Endothelial cell of umbilical vein (primary cell): ENCODE measurements around the gene ZIC2. TPM values are rescaled to one million over a fixed set of nuclear protein-coding genes. Genes with fewer than 3 reads are reported as not detected.

Experiments used
- BruUV-seq: library from RNA; stranded (reverse); fragments of 400-500 nt; replicated peaks from 2 replicates; lab custom pipeline; 2021; lab: Mats Ljungman, UMichigan
- CTCF ChIA-PET: fragments of 300-600, 350-600 bp; sonication (Branson Sonifier 250); formaldehyde crosslinking; loops from one replicate; lab custom pipeline; 2021; ENCODE audit warnings: antibody characterized with exemption, inconsistent platforms; lab: Charles Lee
- POLR2A ChIA-PET: fragments of 300-600, 350-600 bp; sonication (Branson Sonifier 250); formaldehyde crosslinking; loops from one replicate; lab custom pipeline; 2021; ENCODE audit warnings: antibody characterized with exemption, inconsistent platforms; lab: Charles Lee
- DNase-seq: peaks from one replicate; pipeline ENCODE4 v3.0.0-alpha.2; 2011; ENCODE audit warnings: low read depth, low spot score
- FAIRE-seq: peaks from 2 replicates; lab custom pipeline; 2011; peaks lifted over from hg19 to GRCh38; lab: Jason Lieb, UNC
- H2AFZ ChIP-seq: 2 replicates; pipeline ENCODE4 v1.6.0; 2012; ENCODE audit warnings: low read depth, low read length, control low read depth, inconsistent platforms
- H3K27ac ChIP-seq: 2 replicates; pipeline ENCODE4 v1.5.1; 2011; ENCODE audit warnings: low read depth, mild to moderate bottlenecking, control low read depth, low read length, moderate library complexity; ENCODE audit not compliant: insufficient read depth
- H3K27me3 ChIP-seq, 2 experiments: 2 replicates each; pipeline versions ENCODE4 v1.6.0 to v1.6.1; 2011; ENCODE audit warnings: low read length in 2 of 2, mixed read lengths in 1 of 2; ENCODE audit not compliant: control insufficient read depth in 2 of 2, insufficient read depth in 2 of 2
- H3K36me3 ChIP-seq, 2 experiments: 2 replicates in 1 of 2; 3 replicates in 1 of 2; pipeline ENCODE4 v1.5.1; 2011; ENCODE audit warnings: low read length in 2 of 2, mild to moderate bottlenecking in 1 of 2, moderate library complexity in 1 of 2; ENCODE audit not compliant: control insufficient read depth in 2 of 2, insufficient read depth in 2 of 2; ENCODE audit errors: extremely low read depth in 1 of 2
- H3K4me1 ChIP-seq: 3 replicates; pipeline ENCODE4 v1.5.1; 2011; ENCODE audit warnings: mild to moderate bottlenecking, low read length; ENCODE audit not compliant: control insufficient read depth, insufficient read depth; ENCODE audit errors: extremely low read depth
- H3K4me2 ChIP-seq: 2 replicates; pipeline ENCODE4 v1.6.1; 2011; ENCODE audit warnings: low read length, control low read depth, mixed read lengths; ENCODE audit not compliant: insufficient read depth
- H3K4me3 ChIP-seq, 3 experiments: fragments of 200-600 bp in 1 of 3; sonication (generic), shearing (Covaris generic) in 1 of 3; replicated peaks in 1 of 3; 2 replicates each; pipeline ENCODE4 v1.5.1; 2011 to 2016; ENCODE audit warnings: control low read depth in 3 of 3, low read length in 3 of 3, mild to moderate bottlenecking in 2 of 3, inconsistent platforms in 1 of 3, low read depth in 1 of 3, moderate library complexity in 1 of 3; ENCODE audit not compliant: insufficient read depth in 1 of 3
- H3K79me2 ChIP-seq: 2 replicates; pipeline ENCODE4 v1.6.0; 2012; ENCODE audit warnings: low read length, inconsistent platforms; ENCODE audit not compliant: control insufficient read depth, insufficient read depth
- H3K9ac ChIP-seq: replicated peaks from 2 replicates; pipeline ENCODE3; 2011; ENCODE audit warnings: low read length, control low read depth; ENCODE audit not compliant: insufficient read depth; ENCODE audit errors: extremely low read depth
- H3K9me1 ChIP-seq: replicated peaks from 3 replicates; pipeline ENCODE4 v1.6.0; 2011; ENCODE audit warnings: mild to moderate bottlenecking, low read length; ENCODE audit not compliant: control insufficient read depth, insufficient read depth; ENCODE audit errors: extremely low read depth
- H3K9me3 ChIP-seq: replicated peaks from 2 replicates; pipeline ENCODE4 v1.5.1; 2012; ENCODE audit warnings: low read length, inconsistent platforms; ENCODE audit not compliant: control insufficient read depth, insufficient read depth
- H4K20me1 ChIP-seq: replicated peaks from 2 replicates; pipeline ENCODE3; 2011; ENCODE audit warnings: mild to moderate bottlenecking, low read length; ENCODE audit not compliant: control insufficient read depth, insufficient read depth; ENCODE audit errors: extremely low read depth
- EZH2 ChIP-seq: IDR thresholded peaks from 2 replicates; pipeline ENCODE4 v1.6.1; 2012; ENCODE audit warnings: borderline replicate concordance, low read depth, mild to moderate bottlenecking, moderate library complexity, low read length, inconsistent platforms; ENCODE audit not compliant: severe bottlenecking
- FOS ChIP-seq: IDR thresholded peaks from 2 replicates; pipeline ENCODE4 v1.6.1; 2011; ENCODE audit warnings: mild to moderate bottlenecking, low read length, moderate library complexity, borderline replicate concordance; ENCODE audit not compliant: insufficient read depth
- GATA2 ChIP-seq: IDR thresholded peaks from 2 replicates; pipeline ENCODE4 v1.7.0; 2011; ENCODE audit warnings: low read depth, mild to moderate bottlenecking, moderate library complexity, mixed read lengths, low read length; ENCODE audit not compliant: insufficient read length, insufficient read depth
- POLR2A ChIP-seq: IDR thresholded peaks from 2 replicates; pipeline ENCODE4 v1.6.1; 2012; ENCODE audit warnings: low read depth, mild to moderate bottlenecking, control low read depth, low read length
- POLR2AphosphoS5 ChIP-seq: IDR thresholded peaks from 2 replicates; pipeline ENCODE4 v1.6.1; 2012; ENCODE audit warnings: low read depth, mild to moderate bottlenecking, control low read depth, low read length, moderate library complexity; ENCODE audit not compliant: insufficient read depth
- dilution Hi-C: fragments of 300-500 bp; cut with MboI; formaldehyde crosslinking; loops from one replicate; pipeline ENCODE4 v1.15.0; 2019; ENCODE audit warnings: low sequenced_read_pairs; ENCODE audit not compliant: extremely low pct_ligation_motif_present
- intact Hi-C: fragments of 100-400 bp; cut with micrococcal nuclease; formaldehyde crosslinking; loops from one replicate; pipeline ENCODE4 v1.10.0; 2022
- polyA plus RNA-seq, 4 experiments: library from polyadenylated mRNA; depleted of rRNA in 3 of 4; stranded (reverse) in 3 of 4; unstranded in 1 of 4; fragments of >200 nt; gene quantifications; 2 replicates each; pipeline versions ENCODE4 v1.2.1 to v1.2.3, GENCODE V29; 2011 to 2012; ENCODE audit warnings: missing spikeins in 1 of 4
- total RNA-seq: library from RNA; stranded (reverse); gene quantifications from 2 replicates; pipeline ENCODE4 v1.2.3, GENCODE V29; 2021
- TF ChIP-seq, protein P1 (sequence below), 2 donors: IDR thresholded peaks; 1 replicate in 1 of 2; 2 replicates in 1 of 2; pipeline ENCODE4 v1.5.1; 2011; ENCODE audit warnings: low read length in 2 of 2, mild to moderate bottlenecking in 2 of 2, moderate library complexity in 2 of 2, control low read depth in 1 of 2, inconsistent platforms in 1 of 2, low read depth in 1 of 2; ENCODE audit not compliant: insufficient read depth in 1 of 2; ENCODE audit errors: extremely low read depth in 1 of 2
- TF ChIP-seq, protein P2 (sequence below): IDR thresholded peaks from 2 replicates; pipeline ENCODE4 v1.6.1; 2011; ENCODE audit not compliant: insufficient read depth, insufficient read length

The ZIC2 gene
- total and polyA plus RNA-seq, 2 donors (not counting 3 experiments of a cell fraction or from before 2014, with no cell fraction given): 0.03 TPM; not detected in 1

DNA sequence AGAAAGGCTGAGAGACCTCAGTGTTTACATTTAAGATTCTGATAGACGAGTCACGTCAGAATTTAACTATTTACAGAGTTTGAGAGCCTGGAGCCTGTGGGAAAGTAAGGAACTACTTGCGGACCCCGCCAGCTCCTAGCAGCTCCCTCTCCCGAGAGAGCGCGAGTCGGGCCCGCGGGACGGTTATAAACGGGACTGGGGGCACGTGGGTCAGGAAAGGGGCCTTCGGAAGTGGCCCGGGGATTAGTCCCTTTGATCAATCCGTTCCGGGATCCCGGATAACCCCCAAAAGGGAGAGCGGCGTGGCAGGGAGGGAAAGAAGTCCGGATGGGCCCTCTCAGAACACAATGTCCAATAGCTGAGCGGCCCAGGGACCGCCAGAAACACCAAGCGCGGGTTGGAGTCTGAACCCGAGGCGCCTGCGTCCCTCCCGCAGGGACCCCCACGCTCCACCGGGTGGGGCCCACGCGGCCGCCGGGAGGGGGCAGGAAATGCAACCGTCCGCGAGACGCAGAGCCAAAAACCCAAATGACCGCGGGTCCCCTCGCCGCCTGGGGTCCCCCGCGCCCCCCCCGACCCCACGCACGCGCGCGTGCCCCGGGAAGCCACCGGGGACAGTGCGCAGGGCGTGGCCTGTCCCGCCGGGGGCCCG, 13.6 kb upstream of the ZIC2 start:
- FAIRE-seq: no peak
- no peak overlapping the region for H3K9ac ChIP-seq
- H3K9me1 ChIP-seq: no peaks in the 10 kb centered on the region
- no peaks in the 10 kb centered on the region for H3K4me1 ChIP-seq
- H3K4me2 ChIP-seq: no peak overlapping the region
- ChIA-PET CTCF (interaction anchor here (1.0 kb wide), 1 partner anchor 267 kb away, joined by 3 read pairs; no protein-coding TSS in a partner anchor), POLR2A (no interaction called here)
- intact Hi-C loops: loop anchor here (2.0 to 10.0 kb wide), 2 partner anchors 121 to 313 kb away; partner anchors contain the start of gene PCCA
- H3K36me3 ChIP-seq: no peaks in the 10 kb centered on the region
- peaks cover 64 to 90% of the 10 kb centered on the region in 2 experiments for H3K27me3 ChIP-seq
- H3K79me2 ChIP-seq: no peaks in the 10 kb centered on the region
- no peak overlapping the region for H2AFZ ChIP-seq
- no peak overlapping the region for H3K27ac ChIP-seq
- no peak for DNase-seq
- TF ChIP-seq, protein P1, sequence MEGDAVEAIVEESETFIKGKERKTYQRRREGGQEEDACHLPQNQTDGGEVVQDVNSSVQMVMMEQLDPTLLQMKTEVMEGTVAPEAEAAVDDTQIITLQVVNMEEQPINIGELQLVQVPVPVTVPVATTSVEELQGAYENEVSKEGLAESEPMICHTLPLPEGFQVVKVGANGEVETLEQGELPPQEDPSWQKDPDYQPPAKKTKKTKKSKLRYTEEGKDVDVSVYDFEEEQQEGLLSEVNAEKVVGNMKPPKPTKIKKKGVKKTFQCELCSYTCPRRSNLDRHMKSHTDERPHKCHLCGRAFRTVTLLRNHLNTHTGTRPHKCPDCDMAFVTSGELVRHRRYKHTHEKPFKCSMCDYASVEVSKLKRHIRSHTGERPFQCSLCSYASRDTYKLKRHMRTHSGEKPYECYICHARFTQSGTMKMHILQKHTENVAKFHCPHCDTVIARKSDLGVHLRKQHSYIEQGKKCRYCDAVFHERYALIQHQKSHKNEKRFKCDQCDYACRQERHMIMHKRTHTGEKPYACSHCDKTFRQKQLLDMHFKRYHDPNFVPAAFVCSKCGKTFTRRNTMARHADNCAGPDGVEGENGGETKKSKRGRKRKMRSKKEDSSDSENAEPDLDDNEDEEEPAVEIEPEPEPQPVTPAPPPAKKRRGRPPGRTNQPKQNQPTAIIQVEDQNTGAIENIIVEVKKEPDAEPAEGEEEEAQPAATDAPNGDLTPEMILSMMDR (IDR thresholded peaks at IDR 0.05; ENCODE audit: extremely low read depth in 1 of 2, insufficient read depth in 1 of 2, low read depth in 1 of 2, low read length in 2 of 2): no peak
- TF ChIP-seq EZH2: no peak
- TF ChIP-seq FOS: no peak
- no peak for TF ChIP-seq GATA2
- TF ChIP-seq POLR2AphosphoS5: no peak
- TF ChIP-seq, protein P2, sequence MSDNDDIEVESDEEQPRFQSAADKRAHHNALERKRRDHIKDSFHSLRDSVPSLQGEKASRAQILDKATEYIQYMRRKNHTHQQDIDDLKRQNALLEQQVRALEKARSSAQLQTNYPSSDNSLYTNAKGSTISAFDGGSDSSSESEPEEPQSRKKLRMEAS: no peak
- TF ChIP-seq POLR2A: no peak
- H3K9me3 ChIP-seq: no peaks in the 10 kb centered on the region
- dilution Hi-C loops: no loop called here
- H4K20me1 ChIP-seq: peaks cover 3% of the 10 kb centered on the region
- no TSS peak for BruUV-seq
- H3K4me3 ChIP-seq: no peak overlapping the region
